ENCODE results near the gene ATIC.

GRCh38 chr2:215354771-215355695 is 43.2 kb downstream of the ATIC start:
- TF ChIP-seq, protein P1, sequence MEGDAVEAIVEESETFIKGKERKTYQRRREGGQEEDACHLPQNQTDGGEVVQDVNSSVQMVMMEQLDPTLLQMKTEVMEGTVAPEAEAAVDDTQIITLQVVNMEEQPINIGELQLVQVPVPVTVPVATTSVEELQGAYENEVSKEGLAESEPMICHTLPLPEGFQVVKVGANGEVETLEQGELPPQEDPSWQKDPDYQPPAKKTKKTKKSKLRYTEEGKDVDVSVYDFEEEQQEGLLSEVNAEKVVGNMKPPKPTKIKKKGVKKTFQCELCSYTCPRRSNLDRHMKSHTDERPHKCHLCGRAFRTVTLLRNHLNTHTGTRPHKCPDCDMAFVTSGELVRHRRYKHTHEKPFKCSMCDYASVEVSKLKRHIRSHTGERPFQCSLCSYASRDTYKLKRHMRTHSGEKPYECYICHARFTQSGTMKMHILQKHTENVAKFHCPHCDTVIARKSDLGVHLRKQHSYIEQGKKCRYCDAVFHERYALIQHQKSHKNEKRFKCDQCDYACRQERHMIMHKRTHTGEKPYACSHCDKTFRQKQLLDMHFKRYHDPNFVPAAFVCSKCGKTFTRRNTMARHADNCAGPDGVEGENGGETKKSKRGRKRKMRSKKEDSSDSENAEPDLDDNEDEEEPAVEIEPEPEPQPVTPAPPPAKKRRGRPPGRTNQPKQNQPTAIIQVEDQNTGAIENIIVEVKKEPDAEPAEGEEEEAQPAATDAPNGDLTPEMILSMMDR (IDR thresholded peaks at IDR 0.05 in 8 of 11, conservative IDR thresholded peaks at IDR 0.05 in 3 of 11), result no peak
- no peak for TF ChIP-seq POLR2A (IDR thresholded peaks at IDR 0.05)
